T-helper 2 cell treated with Interferon-gamma antibody and Interleukin-4, amounts not matched to agents 5 μg/mL and 100 μg/mL, for 36 hours (primary cell): ENCODE results near the gene ARHGAP40.

ENCODE experiments used
- DNase-seq: peaks from one replicate; pipeline ENCODE4 v3.0.0; 2021; ENCODE audit warnings: low spot score
- H3K27ac Mint-ChIP-seq: one replicate; pipeline ENCODE4 v1.8.0; 2021; ENCODE audit warnings: mild to moderate bottlenecking, mixed read lengths
- H3K27me3 Mint-ChIP-seq: one replicate; pipeline ENCODE4 v1.8.0; 2021; ENCODE audit warnings: low read depth, mixed read lengths
- H3K36me3 Mint-ChIP-seq: one replicate; pipeline ENCODE4 v1.8.0; 2021; ENCODE audit warnings: low read depth, mixed read lengths
- H3K4me1 Mint-ChIP-seq: one replicate; pipeline ENCODE4 v1.8.0; 2021; ENCODE audit warnings: low read depth, mixed read lengths
- H3K4me3 Mint-ChIP-seq: one replicate; pipeline ENCODE4 v1.8.0; 2022; ENCODE audit warnings: mild to moderate bottlenecking, moderate library complexity, mixed read lengths
- H3K9me3 Mint-ChIP-seq: one replicate; pipeline ENCODE4 v1.8.0; 2021; ENCODE audit warnings: mixed read lengths

ARHGAP40 gene

GRCh38 chr20:38601216-38602184, at the start of gene ARHGAP40:
ARHGAP40 (plus strand) TSS chr20:38601809.
- peak; percentile 6 for DNase-seq
- peak within 1 kb of the TSS; percentile 37 for H3K4me3 Mint-ChIP-seq

GRCh38 chr20:38554986-38555385, 46.6 kb upstream of the ARHGAP40 start:
- Mint-ChIP-seq H3K36me3 (peaks cover 34% of the 10 kb centered on the region), H3K27ac (no peak overlapping the region), H3K4me1 (peaks cover 2% of the 10 kb centered on the region), H3K27me3 (no peaks in the 10 kb centered on the region), H3K9me3 (no peaks in the 10 kb centered on the region), H3K4me3 (no peak overlapping the region)
- no peak for DNase-seq

More at GRCh38 chr20:38601216-38602184, at the start of gene ARHGAP40:
- H3K27me3 Mint-ChIP-seq: peaks cover 54% of the 10 kb centered on the region
- no peaks in the 10 kb centered on the region for H3K9me3 Mint-ChIP-seq
- H3K36me3 Mint-ChIP-seq: no peaks in the 10 kb centered on the region
- H3K27ac Mint-ChIP-seq: no peak within 1 kb of the TSS
- peaks cover 5% of the 10 kb centered on the region for H3K4me1 Mint-ChIP-seq

GRCh38 chr20:38555395-38555794, 46.2 kb upstream of the ARHGAP40 start:
- Mint-ChIP-seq H3K9me3 (no peaks in the 10 kb centered on the region), H3K4me1 (peaks cover 2% of the 10 kb centered on the region), H3K27me3 (no peaks in the 10 kb centered on the region), H3K4me3 (no peak overlapping the region), H3K36me3 (peaks cover 34% of the 10 kb centered on the region), H3K27ac (no peak overlapping the region)
- no peak for DNase-seq

GRCh38 chr20:38557174-38557573, 44.4 kb upstream of the ARHGAP40 start:
- peaks cover 32% of the 10 kb centered on the region for H3K36me3 Mint-ChIP-seq
- no peaks in the 10 kb centered on the region for H3K9me3 Mint-ChIP-seq
- H3K27ac Mint-ChIP-seq: no peak overlapping the region
- H3K27me3 Mint-ChIP-seq: no peaks in the 10 kb centered on the region
- no peak overlapping the region for H3K4me3 Mint-ChIP-seq
- peaks cover 2% of the 10 kb centered on the region for H3K4me1 Mint-ChIP-seq
- DNase-seq: no peak

- Mint-ChIP-seq H3K9me3 (no peaks in the 10 kb centered on the region), H3K4me1 (peaks cover 2% of the 10 kb centered on the region), H3K27ac (no peak overlapping the region), H3K4me3 (no peak overlapping the region), H3K36me3 (peaks cover 34% of the 10 kb centered on the region), H3K27me3 (no peaks in the 10 kb centered on the region)
- DNase-seq: no peak
Measured at GRCh38 chr20:38558596-38559360, 42.8 kb upstream of the ARHGAP40 start.

GRCh38 chr20:38559764-38560163, 41.8 kb upstream of the ARHGAP40 start:
- Mint-ChIP-seq H3K27me3 (no peaks in the 10 kb centered on the region), H3K36me3 (peaks cover 28% of the 10 kb centered on the region), H3K4me3 (no peak overlapping the region), H3K27ac (no peak overlapping the region), H3K9me3 (no peaks in the 10 kb centered on the region), H3K4me1 (peaks cover 2% of the 10 kb centered on the region)
- no peak for DNase-seq

- H3K9me3 Mint-ChIP-seq: no peaks in the 10 kb centered on the region
- no peaks in the 10 kb centered on the region for H3K27me3 Mint-ChIP-seq
- no peak for DNase-seq
- no peak overlapping the region for H3K27ac Mint-ChIP-seq
- H3K4me3 Mint-ChIP-seq: no peak overlapping the region
- H3K36me3 Mint-ChIP-seq: peaks cover 24% of the 10 kb centered on the region
- H3K4me1 Mint-ChIP-seq: no peaks in the 10 kb centered on the region
Measured at GRCh38 chr20:38563802-38564431, 37.7 kb upstream of the ARHGAP40 start.

GRCh38 chr20:38564680-38565079, 36.9 kb upstream of the ARHGAP40 start:
- Mint-ChIP-seq H3K36me3 (peaks cover 24% of the 10 kb centered on the region), H3K27me3 (no peaks in the 10 kb centered on the region), H3K27ac (no peak overlapping the region), H3K4me3 (no peak overlapping the region), H3K4me1 (no peaks in the 10 kb centered on the region), H3K9me3 (no peaks in the 10 kb centered on the region)
- no peak for DNase-seq

- H3K9me3 Mint-ChIP-seq: no peaks in the 10 kb centered on the region
- no peak overlapping the region for H3K4me3 Mint-ChIP-seq
- no peak overlapping the region for H3K27ac Mint-ChIP-seq
- DNase-seq: no peak
- peaks cover 26% of the 10 kb centered on the region for H3K36me3 Mint-ChIP-seq
- no peaks in the 10 kb centered on the region for H3K4me1 Mint-ChIP-seq
- H3K27me3 Mint-ChIP-seq: no peaks in the 10 kb centered on the region
Measured at GRCh38 chr20:38566036-38566598, 35.5 kb upstream of the ARHGAP40 start.

- no peak overlapping the region for H3K4me3 Mint-ChIP-seq
- H3K4me1 Mint-ChIP-seq: no peaks in the 10 kb centered on the region
- H3K27me3 Mint-ChIP-seq: no peaks in the 10 kb centered on the region
- no peak for DNase-seq
- H3K9me3 Mint-ChIP-seq: no peaks in the 10 kb centered on the region
- H3K27ac Mint-ChIP-seq: no peak overlapping the region
- H3K36me3 Mint-ChIP-seq: peaks cover 32% of the 10 kb centered on the region
Measured at GRCh38 chr20:38569747-38570525, 31.7 kb upstream of the ARHGAP40 start.

GRCh38 chr20:38573413-38573812, 28.2 kb upstream of the ARHGAP40 start:
- DNase-seq: no peak
- no peak overlapping the region for H3K27ac Mint-ChIP-seq
- H3K4me1 Mint-ChIP-seq: no peaks in the 10 kb centered on the region
- H3K36me3 Mint-ChIP-seq: peaks cover 26% of the 10 kb centered on the region
- H3K4me3 Mint-ChIP-seq: no peak overlapping the region
- no peaks in the 10 kb centered on the region for H3K27me3 Mint-ChIP-seq
- H3K9me3 Mint-ChIP-seq: no peaks in the 10 kb centered on the region

GRCh38 chr20:38579219-38579910, 22.2 kb upstream of the ARHGAP40 start:
- no peak overlapping the region for H3K4me3 Mint-ChIP-seq
- no peak overlapping the region for H3K27ac Mint-ChIP-seq
- no peaks in the 10 kb centered on the region for H3K9me3 Mint-ChIP-seq
- DNase-seq: no peak
- no peaks in the 10 kb centered on the region for H3K27me3 Mint-ChIP-seq
- no peaks in the 10 kb centered on the region for H3K4me1 Mint-ChIP-seq
- H3K36me3 Mint-ChIP-seq: peaks cover 8% of the 10 kb centered on the region
